AG08395 (cell line): Measurements from ENCODE around the gene QRFPR.
"Not testable (repeated sequence)": the region's sequence is repeated elsewhere in the genome, so short reads cannot be mapped to it uniquely, and the experiment has no call there.

Source experiments
- DNase-seq: peaks from one replicate; pipeline ENCODE4 v3.0.0; 2012; ENCODE audit warnings: mixed read lengths, low spot score

The QRFPR gene

GRCh38 chr4:121380776-121381462 is at the start of gene QRFPR:
QRFPR (minus strand) TSS chr4:121381018; CDS start chr4:121380647, 371 bp downstream.
- no peak for DNase-seq

DNA sequence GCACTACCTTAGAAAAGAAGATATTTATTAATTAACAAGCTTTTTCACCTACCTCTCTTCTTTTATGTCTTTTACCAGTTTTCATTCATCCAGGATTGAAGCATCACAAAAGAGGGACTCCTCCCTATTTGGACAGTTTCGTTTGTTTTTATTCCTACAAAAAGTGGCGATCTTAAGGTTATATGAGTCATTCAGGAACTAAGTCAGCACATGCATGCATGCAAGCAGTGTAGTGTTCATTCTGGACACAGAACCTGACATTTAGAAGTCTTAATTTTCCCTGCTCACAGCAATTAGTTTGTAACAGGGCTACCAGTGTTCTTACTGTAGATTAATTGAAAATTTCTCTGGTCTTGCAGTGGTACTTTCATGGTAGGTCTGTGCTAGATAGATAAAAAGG is 47.9 kb upstream of the QRFPR start:
- DNase-seq, result no peak

DNA sequence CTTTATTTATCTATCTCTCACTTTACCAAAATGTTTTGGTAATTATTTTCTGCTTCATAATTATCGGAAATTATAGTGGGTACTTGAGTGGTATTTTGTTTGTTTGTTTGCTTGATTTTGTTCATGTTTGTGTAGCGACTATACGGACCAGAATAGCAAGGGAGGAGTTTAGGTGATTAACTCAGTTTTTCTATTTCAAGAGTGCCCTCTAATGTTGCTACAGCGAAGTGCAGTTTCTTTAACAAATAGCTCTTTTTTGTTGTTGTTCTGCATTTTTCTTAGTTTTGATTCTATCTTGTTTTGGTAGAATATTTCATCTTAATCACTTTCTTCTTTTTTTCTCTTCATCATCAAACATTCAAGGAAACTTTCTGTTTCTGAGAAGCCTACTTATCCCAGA is 40.8 kb upstream of the QRFPR start:
- no peak for DNase-seq

DNA sequence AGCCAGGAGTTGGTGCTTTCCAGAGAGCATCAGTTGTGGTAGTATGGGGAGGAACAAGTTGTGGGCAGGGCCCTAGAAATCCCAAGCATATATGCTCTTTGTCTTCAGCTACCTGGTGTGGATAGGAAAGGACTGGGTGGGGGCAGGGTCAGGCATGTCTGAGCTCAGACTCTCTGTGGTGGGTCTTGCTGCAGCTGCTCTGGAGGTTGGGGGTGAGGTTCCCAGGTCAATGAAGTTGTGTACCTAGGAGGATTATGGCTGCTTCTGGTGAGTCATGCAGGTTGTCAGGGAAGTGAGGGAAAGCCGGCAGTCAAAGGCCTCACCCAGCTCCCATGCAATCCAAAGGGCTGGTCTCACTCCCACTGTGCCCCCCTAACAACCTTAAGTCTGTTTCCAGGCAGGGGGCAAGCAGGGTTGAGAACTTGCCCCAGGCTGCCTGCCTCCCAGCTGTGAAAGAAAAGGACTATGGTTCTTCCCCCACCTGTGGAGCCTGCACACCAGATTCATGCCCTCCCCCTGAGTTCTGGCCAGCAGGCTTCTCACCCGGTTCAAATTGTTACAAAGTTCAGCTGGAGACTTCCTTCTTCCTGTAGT is 30.4 kb upstream of the QRFPR start:
- no peak for DNase-seq

DNA sequence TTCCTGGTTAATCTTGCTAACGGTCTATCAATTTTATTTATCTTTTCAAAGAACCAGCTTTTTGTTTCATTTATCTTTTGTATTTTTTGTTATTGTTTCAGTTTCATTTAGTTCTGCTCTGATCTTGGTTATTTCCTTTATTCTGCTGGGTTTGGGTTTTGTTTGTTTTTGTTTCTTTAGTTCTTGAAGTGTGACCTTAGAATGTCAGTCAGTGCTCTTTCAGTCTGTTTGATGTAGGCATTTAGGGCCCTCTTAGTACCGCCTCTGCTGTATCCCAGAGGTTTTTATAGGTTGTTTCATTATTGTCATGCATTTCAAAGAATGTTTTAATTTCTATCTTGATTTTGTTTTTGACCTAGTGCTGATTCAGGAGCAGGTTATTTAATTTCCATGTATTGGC is 27.7 kb upstream of the QRFPR start:
- DNase-seq, result not testable (repeated sequence)

GRCh38 chr4:121400632-121401031 is 19.8 kb upstream of the QRFPR start:
- DNase-seq, result no peak

- no peak for DNase-seq
These were observed 17.3 kb upstream of the QRFPR start for GRCh38 chr4:121397941-121398601.

DNA sequence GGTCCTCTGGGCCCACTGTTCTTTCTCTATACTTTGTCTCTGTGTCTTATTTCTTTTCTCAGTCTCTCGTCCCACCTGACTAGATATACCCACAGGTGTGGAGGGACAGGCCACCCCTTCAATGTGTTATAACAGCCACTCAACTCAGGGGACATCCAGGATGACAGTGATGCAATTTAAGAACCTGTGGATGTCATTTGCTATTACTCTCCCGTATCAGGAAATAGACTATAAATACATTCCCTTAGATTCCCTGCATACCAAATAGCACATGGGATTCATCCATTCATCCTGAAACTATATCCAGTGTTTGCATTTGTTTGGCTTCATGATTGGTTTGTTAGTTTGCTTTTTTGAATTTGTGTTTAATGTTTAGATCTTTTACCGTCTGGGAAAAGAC is 16.6 kb upstream of the QRFPR start:
- DNase-seq, result no peak

GRCh38 chr4:121392426-121393086 is 11.7 kb upstream of the QRFPR start:
- no peak for DNase-seq

DNA sequence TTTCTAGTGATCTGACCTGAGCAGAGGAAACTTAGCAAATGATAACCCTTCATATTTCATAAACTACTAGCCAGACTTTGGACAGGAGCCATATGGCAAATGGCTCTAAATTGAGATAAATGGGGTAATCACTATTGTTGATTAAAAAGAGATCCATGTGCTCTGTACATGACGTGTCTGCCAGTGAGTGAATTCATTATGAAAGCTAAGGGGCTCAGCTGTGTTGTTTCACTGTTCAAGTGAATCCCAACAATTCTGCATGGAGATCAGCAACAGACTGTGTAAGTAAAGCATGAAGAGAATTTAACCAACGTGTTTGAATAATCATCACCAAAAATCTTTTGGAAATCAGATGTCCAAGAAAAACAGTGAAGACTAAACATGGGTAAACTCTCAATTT is 9.5 kb upstream of the QRFPR start:
- no peak for DNase-seq

GRCh38 chr4:121379276-121379675 is 1.5 kb downstream of the QRFPR start:
- no peak for DNase-seq

- DNase-seq, result no peak
These were observed 3.7 kb downstream of the QRFPR start for GRCh38 chr4:121377076-121377475.

DNA sequence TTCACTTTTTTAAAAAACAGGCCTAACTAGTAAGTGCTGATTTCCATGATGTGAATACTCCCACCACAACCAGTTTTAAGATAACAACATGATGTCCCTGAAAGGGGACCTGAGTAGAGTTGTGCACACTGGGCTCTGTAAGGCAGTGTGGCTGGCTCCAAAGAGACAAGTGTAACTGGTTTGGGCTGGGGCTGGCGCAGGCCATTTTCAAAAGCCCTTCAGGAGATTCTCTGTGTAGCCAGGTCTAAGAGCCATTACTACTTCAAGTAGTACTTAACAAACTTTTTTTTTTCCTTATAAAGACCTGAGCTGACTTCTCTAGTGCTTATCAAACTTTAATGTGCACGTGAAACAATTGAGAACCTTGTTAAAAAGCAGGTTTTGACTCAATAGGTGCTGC is 4.3 kb downstream of the QRFPR start:
- DNase-seq, result no peak

GRCh38 chr4:121376097-121376496 is 4.7 kb downstream of the QRFPR start:
- no peak for DNase-seq

DNA sequence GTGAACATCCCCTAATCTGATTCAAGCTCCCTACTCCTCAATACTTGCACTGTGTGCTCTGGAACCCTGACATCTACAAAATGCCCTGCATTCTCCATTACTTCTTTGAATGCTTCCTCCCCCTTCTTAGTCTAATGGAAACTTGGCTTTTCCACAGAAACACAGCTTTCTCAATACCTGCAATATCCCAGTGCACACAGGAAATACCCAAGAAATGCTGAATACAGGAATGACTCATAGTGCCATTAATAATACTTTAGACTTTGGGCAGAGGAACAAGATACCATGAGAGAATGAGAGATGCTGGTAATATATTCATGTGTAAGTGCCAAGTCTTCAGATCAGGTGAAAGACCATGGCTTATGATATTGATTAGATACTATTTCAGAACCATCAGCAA is 5.6 kb downstream of the QRFPR start:
- DNase-seq, result peak; percentile 11

DNA sequence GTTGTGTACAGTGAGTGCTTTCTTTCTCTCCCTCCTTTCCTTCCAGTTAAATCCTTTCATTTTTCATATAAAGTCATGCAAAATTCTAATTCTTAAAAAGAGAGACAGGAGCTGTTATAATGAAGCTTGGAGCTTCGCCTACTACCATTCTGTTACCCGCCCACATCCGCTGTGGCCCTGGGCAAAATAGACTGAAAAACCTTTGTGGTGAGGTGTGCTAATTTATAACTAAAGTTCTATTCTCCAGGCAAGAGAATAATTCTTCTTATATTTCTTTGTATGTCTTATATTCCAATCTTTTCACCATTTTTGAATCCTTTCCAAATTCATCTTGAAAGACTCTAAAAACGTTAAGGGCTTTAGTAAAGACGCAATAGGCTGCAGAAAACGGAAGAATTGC is 7.0 kb downstream of the QRFPR start:
- DNase-seq, result no peak

DNA sequence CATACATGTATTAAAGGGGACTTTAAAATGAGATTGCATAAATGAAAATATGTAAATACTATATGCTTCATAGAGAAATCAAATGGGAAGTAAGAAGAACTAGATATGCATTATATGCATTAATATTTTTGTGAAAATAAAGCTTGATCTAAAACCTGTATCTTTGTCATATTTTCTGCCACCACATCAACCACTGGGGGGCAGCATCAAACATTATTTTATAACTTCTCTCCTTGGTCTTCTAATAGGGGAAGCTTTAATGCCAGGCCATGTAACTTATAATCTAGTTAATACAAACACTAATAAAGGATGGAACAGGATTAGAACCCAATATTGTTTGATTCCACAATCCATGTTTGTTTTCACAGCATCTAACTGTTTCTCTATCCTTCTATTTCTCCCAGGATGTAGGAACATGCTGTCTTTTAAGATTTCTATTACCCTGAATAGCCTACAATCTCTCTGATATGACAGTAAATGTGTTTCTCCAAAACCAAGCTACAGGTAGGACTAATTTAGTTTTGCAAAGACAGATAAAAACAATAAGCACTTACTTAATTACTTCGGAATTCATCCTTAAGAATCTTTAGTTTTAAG is 10.0 kb downstream of the QRFPR start:
- DNase-seq, result peak; percentile 48

DNA sequence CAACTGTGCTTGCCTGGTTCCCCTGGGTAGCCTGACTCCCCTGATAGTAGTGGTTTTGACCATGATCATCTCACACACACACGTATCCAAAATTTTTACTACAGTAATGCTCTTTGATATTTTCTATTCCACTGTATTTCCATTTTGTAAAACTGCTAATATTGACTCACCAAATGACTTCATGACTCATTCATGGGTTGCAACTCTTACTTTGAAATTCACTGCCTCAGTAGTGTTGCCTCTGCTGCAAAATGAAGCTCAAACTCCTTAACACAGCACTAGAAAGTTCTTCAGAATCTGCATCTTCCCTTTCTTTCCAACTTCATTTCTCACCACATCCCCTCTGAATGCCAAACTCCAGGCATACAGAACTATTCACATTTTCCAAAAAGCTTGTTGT is 20.3 kb downstream of the QRFPR start:
- no peak for DNase-seq

- peak; percentile 20 for DNase-seq
These were observed 22.3 kb downstream of the QRFPR start for GRCh38 chr4:121358473-121358872.

DNA sequence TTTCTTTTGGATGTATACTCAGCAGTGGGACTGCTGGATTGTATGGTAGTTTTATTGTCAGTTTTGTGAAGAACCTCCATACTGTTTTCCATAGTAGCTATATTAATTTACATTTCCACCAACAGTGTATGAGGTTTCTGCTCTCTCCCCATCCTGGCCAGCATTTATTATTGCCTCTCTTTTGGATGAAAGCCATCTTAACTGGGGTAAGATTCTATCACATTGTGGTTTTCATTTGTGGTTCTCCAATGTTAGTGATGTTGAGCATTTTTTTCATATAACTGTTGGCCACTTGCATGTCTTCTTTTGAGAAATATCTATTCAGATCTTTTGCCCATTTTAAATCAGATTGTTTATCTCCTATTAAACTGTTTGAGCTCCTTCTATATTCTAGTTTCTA is 27.6 kb downstream of the QRFPR start:
- no peak for DNase-seq

GRCh38 chr4:121344098-121344497 is 36.7 kb downstream of the QRFPR start:
- DNase-seq, result no peak

DNA sequence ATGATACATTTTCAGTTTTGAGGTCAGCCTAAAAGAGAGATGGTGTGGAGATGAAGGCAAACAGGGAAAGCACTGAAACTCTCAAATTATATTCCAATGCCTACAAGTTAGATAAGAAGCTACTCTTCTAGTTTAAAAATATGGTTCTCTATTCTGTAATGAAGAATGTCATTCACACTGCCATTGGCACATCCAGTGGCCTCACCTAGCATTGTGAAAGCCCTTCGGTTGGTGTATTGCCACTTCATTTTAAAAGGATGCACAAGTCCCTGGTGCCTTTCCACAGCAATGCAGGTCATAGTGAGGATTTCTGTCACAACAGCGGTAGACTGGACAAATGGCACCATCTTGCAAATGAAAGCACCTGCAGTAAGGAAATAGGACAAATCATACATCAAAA is 40.6 kb downstream of the QRFPR start:
- DNase-seq, result no peak

- no peak for DNase-seq
These were observed 41.0 kb downstream of the QRFPR start for GRCh38 chr4:121339824-121340223.
